ENCODE measurements around the gene DUSP9. TPM values are rescaled to one million over a fixed set of nuclear protein-coding genes. Genes with fewer than 3 reads are reported as not detected.

Gene DUSP9
- total and polyA plus RNA-seq, 2 experiments from 2014 or later = 75.5 to 86.2 TPM

DNA sequence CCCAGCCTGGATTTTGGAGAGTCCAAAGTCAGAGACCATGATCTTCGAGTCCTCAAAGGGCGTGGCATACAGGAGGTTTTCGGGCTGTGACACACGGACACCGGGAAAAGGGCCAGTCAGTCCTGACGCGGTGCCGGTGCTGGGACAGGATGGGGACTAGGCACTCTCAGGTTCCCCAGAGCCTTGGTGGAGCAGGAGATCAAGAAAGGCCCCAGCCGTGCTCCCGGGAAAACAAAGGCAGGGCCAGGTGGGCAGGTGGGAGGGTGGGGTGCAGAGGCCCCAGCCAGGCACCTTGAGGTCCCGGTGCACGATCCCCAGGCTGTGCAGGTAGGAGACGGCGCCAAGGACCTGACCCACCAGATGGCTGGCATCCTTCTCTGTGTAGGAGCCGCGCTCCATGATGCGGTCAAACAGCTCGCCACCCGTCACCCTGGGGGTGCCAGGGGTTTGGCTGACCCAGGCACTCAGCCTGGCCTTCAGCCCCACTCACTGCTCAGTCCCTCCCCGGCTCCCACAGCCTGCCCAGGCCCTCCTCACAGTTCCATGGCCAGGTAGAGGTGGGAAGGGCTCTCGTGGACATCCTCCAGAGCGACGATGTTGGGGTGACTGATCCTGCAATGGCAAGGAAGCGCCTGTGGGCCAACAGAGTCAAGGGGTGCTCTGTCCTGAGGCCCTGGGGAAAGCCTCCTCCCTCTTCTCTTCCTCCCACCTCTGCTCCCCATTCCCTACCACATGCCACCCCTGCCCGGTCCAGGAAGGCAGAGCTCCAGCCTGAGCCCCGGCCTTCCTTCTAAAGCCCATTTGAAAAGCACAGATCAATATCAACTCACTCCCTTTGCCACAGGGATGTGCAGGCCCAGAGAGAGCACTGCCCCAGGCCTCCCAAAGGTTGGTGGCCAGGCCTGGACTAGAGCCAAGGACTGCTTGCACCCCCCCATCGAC lies 24.9 kb downstream of the DUSP9 start:
- Histone ChIP-seq H3K27me3 (peaks cover 4% of the 10 kb centered on the region), H3K36me3 (replicated peaks; ENCODE audit: insufficient read depth, low read depth) (no peaks in the 10 kb centered on the region), H2AFZ (no peak overlapping the region), H3K9me3 (ENCODE audit: low read depth) (no peaks in the 10 kb centered on the region), H4K20me1 (ENCODE audit: insufficient read depth, poor library complexity, severe bottlenecking) (no peaks in the 10 kb centered on the region), H3K4me2 (no peak overlapping the region), H3K27ac (no peak overlapping the region), H3K9me2 (replicated peaks; ENCODE audit: insufficient read depth) (no peaks in the 10 kb centered on the region), H3K4me1 (ENCODE audit: insufficient read depth) (no peaks in the 10 kb centered on the region), H3K79me2 (no peaks in the 10 kb centered on the region), H3K4me3 (no peak overlapping the region)
- WGBS (ENCODE audit: low lambda C conversion rate, missing lambda C conversion rate) = 92% methylated on average over 20 of the region's 27 CpGs
- no peak for DNase-seq (ENCODE audit: low spot score)
- TF ChIP-seq EZH2 (IDR thresholded peaks at IDR 0.05; ENCODE audit: borderline replicate concordance) (no peak), EZH2phosphoT487 (IDR thresholded peaks at IDR 0.05; ENCODE audit: low read depth, severe bottlenecking, unreplicated experiment) (no peak)
- TF ChIP-seq, protein P1, sequence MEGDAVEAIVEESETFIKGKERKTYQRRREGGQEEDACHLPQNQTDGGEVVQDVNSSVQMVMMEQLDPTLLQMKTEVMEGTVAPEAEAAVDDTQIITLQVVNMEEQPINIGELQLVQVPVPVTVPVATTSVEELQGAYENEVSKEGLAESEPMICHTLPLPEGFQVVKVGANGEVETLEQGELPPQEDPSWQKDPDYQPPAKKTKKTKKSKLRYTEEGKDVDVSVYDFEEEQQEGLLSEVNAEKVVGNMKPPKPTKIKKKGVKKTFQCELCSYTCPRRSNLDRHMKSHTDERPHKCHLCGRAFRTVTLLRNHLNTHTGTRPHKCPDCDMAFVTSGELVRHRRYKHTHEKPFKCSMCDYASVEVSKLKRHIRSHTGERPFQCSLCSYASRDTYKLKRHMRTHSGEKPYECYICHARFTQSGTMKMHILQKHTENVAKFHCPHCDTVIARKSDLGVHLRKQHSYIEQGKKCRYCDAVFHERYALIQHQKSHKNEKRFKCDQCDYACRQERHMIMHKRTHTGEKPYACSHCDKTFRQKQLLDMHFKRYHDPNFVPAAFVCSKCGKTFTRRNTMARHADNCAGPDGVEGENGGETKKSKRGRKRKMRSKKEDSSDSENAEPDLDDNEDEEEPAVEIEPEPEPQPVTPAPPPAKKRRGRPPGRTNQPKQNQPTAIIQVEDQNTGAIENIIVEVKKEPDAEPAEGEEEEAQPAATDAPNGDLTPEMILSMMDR (IDR thresholded peaks at IDR 0.05; ENCODE audit: poor library complexity) = no peak

DNA sequence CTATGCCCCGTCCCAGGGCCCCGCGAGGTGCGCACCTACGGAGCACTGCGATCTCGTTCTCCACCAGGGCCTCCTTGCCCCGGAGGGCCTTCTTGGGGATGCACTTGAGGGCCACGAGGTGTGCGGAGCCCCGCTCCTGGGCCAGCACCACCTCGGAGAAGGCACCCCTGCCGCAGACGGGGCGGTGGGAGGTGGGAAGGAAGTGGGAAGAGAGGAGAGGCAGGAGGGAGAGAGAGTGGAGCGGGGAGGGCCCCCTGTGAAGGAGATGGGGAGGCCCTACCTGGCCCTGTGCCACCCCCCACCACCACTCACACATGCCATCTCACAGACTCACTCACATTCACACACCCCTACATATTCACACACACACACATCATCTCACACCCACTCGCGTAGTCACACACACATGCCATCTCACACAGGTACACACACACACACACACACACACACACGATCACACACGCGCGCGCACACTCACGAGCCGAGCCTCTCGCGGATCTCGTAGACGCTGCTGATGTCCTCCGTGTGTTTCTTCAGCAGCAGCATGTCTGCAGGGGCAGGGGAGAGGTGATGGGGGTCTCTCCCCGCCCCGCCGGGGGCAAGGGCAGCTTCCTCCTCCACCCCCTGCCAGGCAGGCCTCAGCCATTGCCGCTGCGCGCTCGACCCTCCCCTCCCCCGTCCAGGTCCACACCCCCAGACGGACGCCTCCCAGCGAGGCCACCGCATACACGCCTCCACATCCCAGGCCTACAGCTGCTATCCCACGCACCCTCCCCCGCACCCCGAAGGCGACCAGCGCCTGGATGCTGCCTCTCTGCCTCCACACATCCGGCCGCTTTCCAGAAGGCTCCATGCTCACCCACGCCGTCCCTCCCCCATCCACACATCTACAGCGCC lies 25.8 kb downstream of the DUSP9 start:
- H3K4me2 ChIP-seq = no peak overlapping the region
- no peak overlapping the region for H3K27ac ChIP-seq
- H3K9me3 ChIP-seq (ENCODE audit: low read depth) = no peaks in the 10 kb centered on the region
- H3K4me1 ChIP-seq (ENCODE audit: insufficient read depth) = no peaks in the 10 kb centered on the region
- no peak overlapping the region for H3K4me3 ChIP-seq
- H3K9me2 ChIP-seq (replicated peaks; ENCODE audit: insufficient read depth) = no peaks in the 10 kb centered on the region
- H3K79me2 ChIP-seq = no peaks in the 10 kb centered on the region
- DNase-seq (ENCODE audit: low spot score) = no peak
- WGBS (ENCODE audit: low lambda C conversion rate, missing lambda C conversion rate) = 82% methylated on average over 30 of the region's 53 CpGs
- H3K36me3 ChIP-seq (replicated peaks; ENCODE audit: insufficient read depth, low read depth) = no peaks in the 10 kb centered on the region
- peaks cover 4% of the 10 kb centered on the region for H3K27me3 ChIP-seq
- TF ChIP-seq EZH2 (IDR thresholded peaks at IDR 0.05; ENCODE audit: borderline replicate concordance) (no peak), EZH2phosphoT487 (IDR thresholded peaks at IDR 0.05; ENCODE audit: low read depth, severe bottlenecking, unreplicated experiment) (no peak)
- TF ChIP-seq, protein P1 (IDR thresholded peaks at IDR 0.05; ENCODE audit: poor library complexity) = no peak
- no peak overlapping the region for H2AFZ ChIP-seq
- H4K20me1 ChIP-seq (ENCODE audit: insufficient read depth, poor library complexity, severe bottlenecking) = no peaks in the 10 kb centered on the region

DNA sequence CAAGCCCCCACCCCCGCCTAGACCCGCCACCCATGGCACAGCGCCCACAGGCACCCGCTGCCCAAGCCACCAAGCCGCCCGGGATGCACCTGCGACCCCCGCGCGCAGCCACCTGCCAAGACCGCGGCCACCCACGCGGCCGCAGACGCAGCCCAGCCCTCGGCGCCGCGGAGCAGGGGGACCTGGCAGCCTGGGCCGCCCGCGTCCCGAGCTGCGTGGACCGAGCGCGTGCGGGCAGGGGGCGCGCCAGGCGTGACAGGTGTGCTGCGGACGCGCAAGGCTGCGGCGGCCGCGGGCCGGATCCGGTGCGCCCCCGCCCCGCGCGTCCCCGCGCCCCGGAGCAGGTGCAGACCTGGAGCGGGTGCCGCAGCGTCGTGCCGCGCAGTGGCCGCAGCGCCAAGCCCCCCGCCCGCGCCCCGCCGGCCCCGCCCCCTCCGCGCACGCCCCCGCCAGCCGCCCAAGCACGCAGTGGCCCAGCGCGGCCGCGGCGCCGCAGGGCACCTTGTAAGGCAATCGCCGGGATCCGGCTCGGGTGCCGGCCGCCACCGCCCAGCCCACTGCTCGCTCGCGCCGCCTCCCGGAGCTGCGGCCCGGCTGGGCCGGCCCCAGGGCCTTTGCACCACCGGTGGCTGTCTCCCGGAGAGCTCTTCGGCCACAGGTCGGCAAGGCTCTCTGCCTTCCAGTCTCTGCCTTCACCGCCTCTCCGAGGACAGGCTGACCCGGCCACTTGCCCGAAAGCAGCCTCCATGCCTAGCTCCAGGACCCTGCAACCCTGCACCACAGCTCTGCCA lies 26.6 kb downstream of the DUSP9 start, which contains the start of gene PNCK:
PNCK (minus strand) TSS at position 386 of the 791 bp plus-strand sequence. CDS start 737 bp downstream, outside the sequence.
- no peaks in the 10 kb centered on the region for H3K9me2 ChIP-seq (replicated peaks; ENCODE audit: insufficient read depth)
- no peaks in the 10 kb centered on the region for H3K79me2 ChIP-seq
- no peaks in the 10 kb centered on the region for H3K36me3 ChIP-seq (replicated peaks; ENCODE audit: insufficient read depth, low read depth)
- DNase-seq (ENCODE audit: low spot score) = no peak
- no peak within 1 kb of the TSS for H3K4me2 ChIP-seq
- no peaks in the 10 kb centered on the region for H4K20me1 ChIP-seq (ENCODE audit: insufficient read depth, poor library complexity, severe bottlenecking)
- 50% methylated on average over 46 of the region's 98 CpGs for WGBS (ENCODE audit: low lambda C conversion rate, missing lambda C conversion rate)
- no peaks in the 10 kb centered on the region for H3K9me3 ChIP-seq (ENCODE audit: low read depth)
- peaks cover 4% of the 10 kb centered on the region for H3K27me3 ChIP-seq
- TF ChIP-seq, protein P1 (IDR thresholded peaks at IDR 0.05; ENCODE audit: poor library complexity) = no peak
- TF ChIP-seq EZH2 (IDR thresholded peaks at IDR 0.05; ENCODE audit: borderline replicate concordance) (no peak), EZH2phosphoT487 (IDR thresholded peaks at IDR 0.05; ENCODE audit: low read depth, severe bottlenecking, unreplicated experiment) (no peak)
- H3K4me3 ChIP-seq = no peak within 1 kb of the TSS
- H3K27ac ChIP-seq = no peak within 1 kb of the TSS
- no peak within 1 kb of the TSS for H2AFZ ChIP-seq
- H3K4me1 ChIP-seq (ENCODE audit: insufficient read depth) = no peaks in the 10 kb centered on the region
